GM19238 (cell line): Measurements from ENCODE around the gene MYOG.

Source experiments
- DNase-seq: peaks from one replicate; pipeline ENCODE4 v3.0.0; 2011; ENCODE audit warnings: low spot score; ENCODE audit not compliant: insufficient read length

MYOG gene

GRCh38 chr1:203046984-203047630, 38.7 kb downstream of the MYOG start:
- no peak for DNase-seq

- no peak for DNase-seq
Observed at GRCh38 chr1:203045821-203046594, 39.8 kb downstream of the MYOG start.

GRCh38 chr1:203045336-203045735, 40.5 kb downstream of the MYOG start:
- no peak for DNase-seq

- no peak for DNase-seq
Observed at GRCh38 chr1:203044546-203045250, 41.1 kb downstream of the MYOG start.

- no peak for DNase-seq
Observed at GRCh38 chr1:203043830-203044545, 41.8 kb downstream of the MYOG start.

GRCh38 chr1:203041351-203041932, 44.4 kb downstream of the MYOG start:
- no peak for DNase-seq

GRCh38 chr1:203040513-203041275, 45.1 kb downstream of the MYOG start:
- no peak for DNase-seq

GRCh38 chr1:203039609-203040512, 46.0 kb downstream of the MYOG start:
- no peak for DNase-seq

- peak; percentile 67 for DNase-seq
Observed at GRCh38 chr1:203038891-203039608, 46.8 kb downstream of the MYOG start.

GRCh38 chr1:203038217-203038741, 47.5 kb downstream of the MYOG start:
- DNase-seq = no peak

GRCh38 chr1:203037509-203038190, 48.2 kb downstream of the MYOG start:
- no peak for DNase-seq

- no peak for DNase-seq
Observed at GRCh38 chr1:203036537-203036936, 49.3 kb downstream of the MYOG start.

- DNase-seq = no peak
Observed at GRCh38 chr1:203036135-203036534, 49.7 kb downstream of the MYOG start.

GRCh38 chr1:203035111-203036000, 50.5 kb downstream of the MYOG start:
- DNase-seq = no peak

GRCh38 chr1:203034422-203035110, 51.2 kb downstream of the MYOG start:
- no peak for DNase-seq

GRCh38 chr1:203033917-203034316, 51.9 kb downstream of the MYOG start:
- no peak for DNase-seq
